Activated T-helper 1 cell treated with anti-CD3 and anti-CD28 coated beads, Interleukin-12 subunit alpha, Interleukin-12 subunit beta, Interleukin-2, Interleukin-4 antibody, amounts not matched to agents 30 ng/mL and 10 ng/mL and 1 ng/mL, durations not matched to agents 14 hours and 24 hours and 36 hours (primary cell): Measurements from ENCODE around the gene ZFP62. TPM values are rescaled to one million over a fixed set of nuclear protein-coding genes. Genes with fewer than 3 reads are reported as not detected.
A peak's percentile ranks its signal among the peaks of the same experiment; 100 is the strongest.

ENCODE experiments used
- DNase-seq: peaks from one replicate; pipeline ENCODE4 v3.0.0; 2021; ENCODE audit warnings: low spot score
- H3K27ac Mint-ChIP-seq: one replicate; pipeline ENCODE4 v1.8.0; 2021; ENCODE audit warnings: mild to moderate bottlenecking, mixed read lengths
- H3K27me3 Mint-ChIP-seq: one replicate; pipeline ENCODE4 v1.8.0; 2022; ENCODE audit warnings: mild to moderate bottlenecking, moderate library complexity, mixed read lengths; ENCODE audit not compliant: insufficient read depth
- H3K36me3 Mint-ChIP-seq: one replicate; pipeline ENCODE4 v1.8.0; 2021; ENCODE audit warnings: low read depth, mixed read lengths
- H3K4me1 Mint-ChIP-seq: one replicate; pipeline ENCODE4 v1.8.0; 2021; ENCODE audit warnings: low read depth, mixed read lengths
- H3K4me3 Mint-ChIP-seq: one replicate; pipeline ENCODE4 v1.8.0; 2021; ENCODE audit warnings: mild to moderate bottlenecking, moderate library complexity, mixed read lengths
- H3K9me3 Mint-ChIP-seq: one replicate; pipeline ENCODE4 v1.8.0; 2021; ENCODE audit warnings: mixed read lengths
- intact Hi-C: fragments of 100-400 bp; cut with micrococcal nuclease; formaldehyde crosslinking; loops from one replicate; pipeline ENCODE4 v1.15.1; 2024
- total RNA-seq: library from RNA; stranded (reverse); gene quantifications from 2 replicates; pipeline ENCODE4 v1.2.3, GENCODE V29; 2022

The ZFP62 gene
- total RNA-seq, 1 donor from 2014 or later, result 28.5 TPM

GRCh38 chr5:180823346-180823745 is 37.7 kb downstream of the ZFP62 start:
- Mint-ChIP-seq H3K27me3 (no peaks in the 10 kb centered on the region), H3K36me3 (peaks cover 3% of the 10 kb centered on the region), H3K4me3 (no peak overlapping the region), H3K9me3 (no peaks in the 10 kb centered on the region), H3K27ac (no peak overlapping the region), H3K4me1 (peaks cover 6% of the 10 kb centered on the region)
- DNase-seq, result no peak
- intact Hi-C loops, result no loop called here

DNA sequence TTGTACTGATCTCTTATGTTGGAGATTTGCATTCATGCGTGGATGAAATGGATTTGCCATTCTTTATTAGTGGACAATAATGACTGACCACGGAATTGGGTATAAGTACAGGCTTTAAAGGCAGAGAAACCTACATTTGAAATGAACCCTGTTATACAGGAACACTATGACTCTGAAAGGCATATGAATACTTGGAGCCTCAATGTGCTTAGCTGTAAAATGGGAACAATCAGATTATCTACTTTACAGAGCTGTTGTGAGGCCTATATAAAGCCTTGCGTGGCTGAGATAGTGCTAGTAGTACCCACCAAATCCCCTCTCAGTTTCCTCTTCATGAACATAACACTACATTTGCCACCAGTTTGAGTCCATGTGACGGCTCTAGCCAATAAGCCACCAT is 39.5 kb downstream of the ZFP62 start:
- intact Hi-C loops, result no loop called here
- no peak overlapping the region for H3K27ac Mint-ChIP-seq
- no peak for DNase-seq
- H3K4me3 Mint-ChIP-seq, result no peak overlapping the region
- peaks cover 3% of the 10 kb centered on the region for H3K36me3 Mint-ChIP-seq
- H3K4me1 Mint-ChIP-seq, result peaks cover 11% of the 10 kb centered on the region
- no peaks in the 10 kb centered on the region for H3K9me3 Mint-ChIP-seq
- H3K27me3 Mint-ChIP-seq, result peaks cover 3% of the 10 kb centered on the region

- no peak overlapping the region for H3K27ac Mint-ChIP-seq
- intact Hi-C loops, result no loop called here
- peaks cover 14% of the 10 kb centered on the region for H3K4me1 Mint-ChIP-seq
- H3K4me3 Mint-ChIP-seq, result no peak overlapping the region
- no peak for DNase-seq
- peaks cover 4% of the 10 kb centered on the region for H3K27me3 Mint-ChIP-seq
- no peaks in the 10 kb centered on the region for H3K36me3 Mint-ChIP-seq
- no peaks in the 10 kb centered on the region for H3K9me3 Mint-ChIP-seq
Measured at GRCh38 chr5:180820788-180821321, 40.2 kb downstream of the ZFP62 start.

- H3K36me3 Mint-ChIP-seq, result no peaks in the 10 kb centered on the region
- peaks cover 6% of the 10 kb centered on the region for H3K27me3 Mint-ChIP-seq
- no peak overlapping the region for H3K4me3 Mint-ChIP-seq
- DNase-seq, result no peak
- H3K27ac Mint-ChIP-seq, result no peak overlapping the region
- H3K4me1 Mint-ChIP-seq, result peaks cover 20% of the 10 kb centered on the region
- intact Hi-C loops, result no loop called here
- no peaks in the 10 kb centered on the region for H3K9me3 Mint-ChIP-seq
Measured at GRCh38 chr5:180818677-180819341, 42.3 kb downstream of the ZFP62 start.

DNA sequence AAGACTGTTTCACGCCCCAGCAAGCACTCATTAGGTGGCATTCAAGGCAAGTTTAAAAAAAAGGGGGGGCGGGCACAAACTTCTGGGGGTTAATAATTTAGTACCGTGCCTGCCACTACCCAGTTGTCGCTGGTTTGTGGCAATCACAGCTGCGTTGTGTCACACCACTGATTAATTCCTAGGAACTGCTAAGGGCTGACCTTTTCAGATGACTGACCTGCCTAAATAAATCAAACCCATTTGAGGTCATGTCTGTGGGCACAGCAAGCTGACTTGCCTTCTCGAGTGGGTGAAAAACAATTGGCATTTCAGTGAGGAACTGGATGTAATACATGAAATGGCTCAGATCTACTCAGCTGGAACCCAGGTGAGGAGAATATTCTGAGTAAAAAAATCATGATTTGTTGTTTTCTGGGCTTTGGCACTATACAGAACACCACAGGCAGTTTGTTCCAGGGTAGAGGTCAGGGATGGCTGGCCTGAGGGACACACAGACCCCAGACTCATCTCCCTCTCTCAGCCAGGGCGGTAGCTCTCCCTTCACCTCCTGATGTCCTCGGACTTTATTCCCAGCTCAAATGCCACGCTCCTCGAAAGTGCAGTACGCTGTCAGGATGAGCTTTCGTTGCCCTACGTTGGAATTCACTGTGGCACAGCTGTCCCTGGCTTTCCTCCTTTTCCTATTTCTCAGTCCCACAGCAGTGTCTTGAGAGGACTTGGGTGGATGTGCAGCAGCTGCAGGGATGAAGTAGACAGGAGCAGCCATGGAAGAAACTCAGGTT is 43.0 kb downstream of the ZFP62 start:
- no peak for DNase-seq
- H3K27ac Mint-ChIP-seq, result no peak overlapping the region
- H3K36me3 Mint-ChIP-seq, result no peaks in the 10 kb centered on the region
- peaks cover 26% of the 10 kb centered on the region for H3K4me1 Mint-ChIP-seq
- intact Hi-C loops, result no loop called here
- peaks cover 6% of the 10 kb centered on the region for H3K27me3 Mint-ChIP-seq
- no peaks in the 10 kb centered on the region for H3K9me3 Mint-ChIP-seq
- no peak overlapping the region for H3K4me3 Mint-ChIP-seq

GRCh38 chr5:180816608-180817534 is 44.2 kb downstream of the ZFP62 start:
- intact Hi-C loops, result no loop called here
- Mint-ChIP-seq H3K4me1 (peaks cover 33% of the 10 kb centered on the region), H3K27me3 (peaks cover 6% of the 10 kb centered on the region), H3K27ac (no peak overlapping the region), H3K36me3 (no peaks in the 10 kb centered on the region), H3K4me3 (no peak overlapping the region), H3K9me3 (no peaks in the 10 kb centered on the region)
- no peak for DNase-seq

DNA sequence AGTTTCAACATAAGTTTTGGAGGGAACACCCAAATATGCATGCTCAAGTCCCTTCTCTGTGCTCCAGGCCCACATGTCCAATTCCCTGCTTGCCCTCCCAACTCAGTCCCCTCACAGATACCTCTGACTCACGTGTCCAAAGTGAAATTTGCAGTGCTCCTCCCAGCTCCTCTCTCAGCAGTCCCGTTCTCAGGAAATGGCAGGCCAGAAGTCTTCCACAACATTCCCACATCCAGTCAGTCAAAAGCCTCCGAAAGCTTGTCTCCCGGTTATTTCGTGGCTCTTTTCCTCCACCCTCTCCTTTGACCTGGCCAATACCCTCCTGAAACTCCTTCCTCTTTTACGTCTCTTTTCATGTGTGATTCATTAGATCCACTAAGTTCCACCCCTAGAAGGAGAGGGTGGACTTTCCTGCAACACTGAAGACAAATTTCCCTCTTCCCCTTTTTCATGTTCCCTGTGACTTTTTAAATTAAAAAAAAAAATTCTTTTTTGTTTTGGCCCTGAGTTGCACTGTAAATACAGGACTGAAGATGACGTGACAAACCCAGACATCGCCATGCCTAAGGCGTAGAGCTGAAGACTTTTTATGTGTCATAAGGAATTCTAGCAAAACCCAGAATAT is 45.7 kb downstream of the ZFP62 start:
- Mint-ChIP-seq H3K9me3 (no peaks in the 10 kb centered on the region), H3K4me1 (peaks cover 41% of the 10 kb centered on the region), H3K36me3 (peaks cover 1% of the 10 kb centered on the region), H3K4me3 (no peak overlapping the region), H3K27me3 (peaks cover 6% of the 10 kb centered on the region), H3K27ac (no peak overlapping the region)
- intact Hi-C loops, result no loop called here
- DNase-seq, result no peak

GRCh38 chr5:180813420-180813819 is 47.7 kb downstream of the ZFP62 start:
- peaks cover 6% of the 10 kb centered on the region for H3K27me3 Mint-ChIP-seq
- peaks cover 2% of the 10 kb centered on the region for H3K36me3 Mint-ChIP-seq
- DNase-seq, result no peak
- H3K4me1 Mint-ChIP-seq, result peaks cover 56% of the 10 kb centered on the region
- intact Hi-C loops, result loop anchor here (5.0 kb wide), 1 partner anchor 449 kb away; the partner anchor contains the start of gene TRIM52
- H3K4me3 Mint-ChIP-seq, result peak overlapping the region; percentile 41
- no peak overlapping the region for H3K27ac Mint-ChIP-seq
- H3K9me3 Mint-ChIP-seq, result no peaks in the 10 kb centered on the region

GRCh38 chr5:180811623-180812124 is 49.4 kb downstream of the ZFP62 start:
- H3K4me1 Mint-ChIP-seq, result peaks cover 69% of the 10 kb centered on the region
- DNase-seq, result no peak
- peaks cover 5% of the 10 kb centered on the region for H3K27me3 Mint-ChIP-seq
- no peaks in the 10 kb centered on the region for H3K9me3 Mint-ChIP-seq
- intact Hi-C loops, result loop anchor here (2.0 to 5.0 kb wide), 2 partner anchors 451 to 519 kb away; partner anchors contain the start of genes MAPK9 and TRIM52
- H3K36me3 Mint-ChIP-seq, result peaks cover 11% of the 10 kb centered on the region
- H3K27ac Mint-ChIP-seq, result peak overlapping the region; percentile 93
- peak overlapping the region; percentile 85 for H3K4me3 Mint-ChIP-seq

- Mint-ChIP-seq H3K9me3 (no peaks in the 10 kb centered on the region), H3K36me3 (peaks cover 15% of the 10 kb centered on the region), H3K27ac (peak overlapping the region; percentile 93), H3K4me1 (peaks cover 71% of the 10 kb centered on the region), H3K4me3 (peak overlapping the region; percentile 85), H3K27me3 (peaks cover 3% of the 10 kb centered on the region)
- DNase-seq, result no peak
- intact Hi-C loops, result loop anchor here (1.0 to 5.0 kb wide), 6 partner anchors 9 to 518 kb away; partner anchors contain the start of genes MAPK9, MGAT1, TRIM52 and ZFP62
Measured at GRCh38 chr5:180810959-180811622, 50.0 kb downstream of the ZFP62 start.

DNA sequence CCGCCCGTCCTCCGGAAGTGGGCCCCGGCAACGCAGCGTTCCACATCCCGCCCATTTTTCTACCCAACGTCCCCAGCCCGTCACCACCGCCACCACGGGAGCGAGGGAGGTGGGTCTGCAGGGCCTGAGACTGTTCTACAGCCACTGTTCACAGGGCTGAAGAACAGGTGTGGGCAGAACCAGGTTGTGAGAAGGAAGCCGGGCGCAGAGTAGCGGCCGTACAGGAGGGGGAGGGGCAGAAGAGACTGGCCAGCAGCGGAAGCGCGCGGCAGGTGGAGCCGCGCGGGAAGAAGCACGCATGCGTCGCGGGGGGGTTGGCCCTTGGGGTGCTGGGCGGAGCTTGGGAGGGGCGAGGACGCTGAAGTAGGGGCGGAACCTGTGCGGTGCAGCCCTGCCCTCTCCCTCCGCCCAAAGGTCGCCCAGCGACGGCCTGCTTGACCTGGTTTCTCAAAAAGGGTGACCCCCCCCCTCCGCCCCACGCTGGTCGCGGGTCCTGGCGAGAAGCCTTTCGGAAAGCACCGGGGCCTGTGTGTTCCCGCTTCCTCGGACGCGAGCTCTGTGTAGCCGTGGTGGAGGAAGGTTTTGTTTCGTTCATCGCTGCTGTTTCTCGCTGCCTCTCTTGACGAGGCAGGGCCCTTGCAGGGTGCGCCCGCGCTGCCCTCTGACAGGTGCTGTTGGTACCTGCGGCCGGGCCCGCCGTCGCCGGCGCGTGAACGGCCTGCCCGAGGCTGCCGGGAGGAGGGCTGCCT is 50.7 kb downstream of the ZFP62 start:
- Mint-ChIP-seq H3K36me3 (peaks cover 16% of the 10 kb centered on the region), H3K9me3 (no peaks in the 10 kb centered on the region), H3K27ac (peak overlapping the region; percentile 99), H3K4me1 (peaks cover 78% of the 10 kb centered on the region), H3K27me3 (peaks cover 2% of the 10 kb centered on the region), H3K4me3 (peak overlapping the region; percentile 84)
- peak; percentile 91 for DNase-seq
- intact Hi-C loops, result loop anchor here (1.0 to 5.0 kb wide), 6 partner anchors 8 to 518 kb away; partner anchors contain the start of genes MAPK9, MGAT1, TRIM52 and ZFP62
